ENCODE results near the gene ARHGEF37. TPM values are rescaled to one million over a fixed set of nuclear protein-coding genes. Genes with fewer than 3 reads are reported as not detected.
"Not testable (repeated sequence)": the region's sequence is repeated elsewhere in the genome, so short reads cannot be mapped to it uniquely, and the experiment has no call there.

ARHGEF37 gene
- total and polyA plus RNA-seq, 3 experiments from 2014 or later: 0.13 to 0.53 TPM; not detected in 1

- Histone ChIP-seq H3K27me3 (ENCODE audit: insufficient read depth, low read length, poor library complexity, severe bottlenecking) (peaks cover 10% of the 10 kb centered on the region), H3K27ac (ENCODE audit: low read depth, low read length) (no peak overlapping the region), H3K36me3 (ENCODE audit: insufficient read depth, low read length) (no peaks in the 10 kb centered on the region), H3K9me3 (ENCODE audit: low read length) (no peaks in the 10 kb centered on the region), H3K4me3 (ENCODE audit: low read length) (no peak overlapping the region), H3K4me1 (ENCODE audit: insufficient read depth, low read length) (peaks cover 5% of the 10 kb centered on the region)
- H3K4me1 Mint-ChIP-seq: peaks cover 4 to 13% (median 6%) of the 10 kb centered on the region in 3 donors
- no peak overlapping the region for H3K27ac Mint-ChIP-seq
- H3K27me3 Mint-ChIP-seq: peaks cover 21 to 26% of the 10 kb centered on the region in 2 donors
- no peak overlapping the region for H3K4me3 Mint-ChIP-seq
- H3K9me3 Mint-ChIP-seq: no peaks in the 10 kb centered on the region
- POLR2A ChIA-PET: no interaction called here
- no peaks in the 10 kb centered on the region for H3K36me3 Mint-ChIP-seq
- CTCF ChIA-PET: no interaction called here
- DNase-seq: no peak
These were observed 2.1 kb downstream of the ARHGEF37 start for GRCh38 chr5:149583394-149583793.

DNA sequence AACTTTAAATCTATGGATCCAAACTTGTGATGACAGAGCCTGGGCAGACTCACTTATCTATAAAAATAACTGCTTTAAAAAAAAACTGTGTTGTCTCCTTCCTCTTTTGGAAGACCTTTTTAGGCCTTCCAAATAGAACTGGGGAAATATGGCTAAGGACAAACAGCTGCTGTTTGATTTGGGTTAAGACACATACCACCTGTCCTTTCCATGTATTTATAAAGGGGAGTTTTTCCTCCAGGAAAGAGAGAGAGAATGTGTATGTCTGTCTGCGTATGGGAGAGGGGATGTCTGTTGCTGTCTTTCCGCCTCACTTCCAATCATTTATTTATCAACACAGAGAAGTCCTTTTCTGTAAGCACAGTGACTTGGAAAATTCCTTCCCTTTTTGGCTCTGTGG, 2.8 kb downstream of the ARHGEF37 start:
- Mint-ChIP-seq H3K36me3 (no peaks in the 10 kb centered on the region), H3K9me3 (no peaks in the 10 kb centered on the region), H3K4me3 (no peak overlapping the region), H3K27me3 (peaks cover 21 to 24% of the 10 kb centered on the region in 2 donors), H3K27ac (no peak overlapping the region), H3K4me1 (peaks cover 4 to 13% (median 6%) of the 10 kb centered on the region in 3 donors)
- H3K27ac ChIP-seq (ENCODE audit: low read depth, low read length): no peak overlapping the region
- H3K36me3 ChIP-seq (ENCODE audit: insufficient read depth, low read length): no peaks in the 10 kb centered on the region
- no peak for DNase-seq
- H3K9me3 ChIP-seq (ENCODE audit: low read length): no peaks in the 10 kb centered on the region
- H3K4me3 ChIP-seq (ENCODE audit: low read length): no peak overlapping the region
- peaks cover 5% of the 10 kb centered on the region for H3K4me1 ChIP-seq (ENCODE audit: insufficient read depth, low read length)
- H3K27me3 ChIP-seq (ENCODE audit: insufficient read depth, low read length, poor library complexity, severe bottlenecking): peaks cover 10% of the 10 kb centered on the region
- ChIA-PET POLR2A (no interaction called here), CTCF (no interaction called here)

GRCh38 chr5:149585910-149586309, 4.6 kb downstream of the ARHGEF37 start:
- H3K4me3 Mint-ChIP-seq: no peak overlapping the region
- Histone ChIP-seq H3K27ac (ENCODE audit: low read depth, low read length) (no peak overlapping the region), H3K27me3 (ENCODE audit: insufficient read depth, low read length, poor library complexity, severe bottlenecking) (peaks cover 8% of the 10 kb centered on the region), H3K4me3 (ENCODE audit: low read length) (no peak overlapping the region), H3K36me3 (ENCODE audit: insufficient read depth, low read length) (no peaks in the 10 kb centered on the region), H3K4me1 (ENCODE audit: insufficient read depth, low read length) (peaks cover 2% of the 10 kb centered on the region), H3K9me3 (ENCODE audit: low read length) (no peaks in the 10 kb centered on the region)
- no peak overlapping the region for H3K27ac Mint-ChIP-seq
- H3K27me3 Mint-ChIP-seq: peaks cover 8 to 16% of the 10 kb centered on the region in 2 donors
- ChIA-PET CTCF (no interaction called here), POLR2A (no interaction called here)
- no peaks in the 10 kb centered on the region for H3K36me3 Mint-ChIP-seq
- peaks cover 1 to 7% (median 2%) of the 10 kb centered on the region in 3 donors for H3K4me1 Mint-ChIP-seq
- no peak for DNase-seq
- H3K9me3 Mint-ChIP-seq: no peaks in the 10 kb centered on the region

- H3K27ac ChIP-seq (ENCODE audit: low read depth, low read length): no peak overlapping the region
- Mint-ChIP-seq H3K4me1 (peaks cover 0 to under 1% (median 0%) of the 10 kb centered on the region in 3 donors), H3K27me3 (peaks cover 5 to 12% of the 10 kb centered on the region in 2 donors), H3K9me3 (no peaks in the 10 kb centered on the region), H3K36me3 (no peaks in the 10 kb centered on the region), H3K27ac (no peak overlapping the region), H3K4me3 (no peak overlapping the region)
- no peaks in the 10 kb centered on the region for H3K9me3 ChIP-seq (ENCODE audit: low read length)
- H3K36me3 ChIP-seq (ENCODE audit: insufficient read depth, low read length): no peaks in the 10 kb centered on the region
- ChIA-PET POLR2A (no interaction called here), CTCF (interaction anchor here (2.8 kb wide), 1 partner anchor 50 kb away, joined by 7 read pairs; no protein-coding TSS in a partner anchor)
- no peaks in the 10 kb centered on the region for H3K4me1 ChIP-seq (ENCODE audit: insufficient read depth, low read length)
- peaks cover 4% of the 10 kb centered on the region for H3K27me3 ChIP-seq (ENCODE audit: insufficient read depth, low read length, poor library complexity, severe bottlenecking)
- no peak overlapping the region for H3K4me3 ChIP-seq (ENCODE audit: low read length)
- no peak for DNase-seq
These were observed 5.5 kb downstream of the ARHGEF37 start for GRCh38 chr5:149586708-149587318.

- POLR2A ChIA-PET: no interaction called here
- Histone ChIP-seq H3K27ac (ENCODE audit: low read depth, low read length) (no peak overlapping the region), H3K4me1 (ENCODE audit: insufficient read depth, low read length) (no peaks in the 10 kb centered on the region), H3K9me3 (ENCODE audit: low read length) (no peaks in the 10 kb centered on the region), H3K4me3 (ENCODE audit: low read length) (no peak overlapping the region), H3K36me3 (ENCODE audit: insufficient read depth, low read length) (no peaks in the 10 kb centered on the region), H3K27me3 (ENCODE audit: insufficient read depth, low read length, poor library complexity, severe bottlenecking) (no peaks in the 10 kb centered on the region)
- no peaks in the 10 kb centered on the region for H3K36me3 Mint-ChIP-seq
- H3K4me1 Mint-ChIP-seq: no peaks in the 10 kb centered on the region
- no peak for DNase-seq
- H3K4me3 Mint-ChIP-seq: no peak overlapping the region
- H3K27me3 Mint-ChIP-seq: peaks cover 0 to 11% of the 10 kb centered on the region in 2 donors
- CTCF ChIA-PET: interaction anchor here (2.8 kb wide), 1 partner anchor 48 kb away, joined by 7 read pairs; no protein-coding TSS in a partner anchor
- H3K27ac Mint-ChIP-seq: no peak overlapping the region
- no peaks in the 10 kb centered on the region for H3K9me3 Mint-ChIP-seq
These were observed 7.6 kb downstream of the ARHGEF37 start for GRCh38 chr5:149588936-149589335.

DNA sequence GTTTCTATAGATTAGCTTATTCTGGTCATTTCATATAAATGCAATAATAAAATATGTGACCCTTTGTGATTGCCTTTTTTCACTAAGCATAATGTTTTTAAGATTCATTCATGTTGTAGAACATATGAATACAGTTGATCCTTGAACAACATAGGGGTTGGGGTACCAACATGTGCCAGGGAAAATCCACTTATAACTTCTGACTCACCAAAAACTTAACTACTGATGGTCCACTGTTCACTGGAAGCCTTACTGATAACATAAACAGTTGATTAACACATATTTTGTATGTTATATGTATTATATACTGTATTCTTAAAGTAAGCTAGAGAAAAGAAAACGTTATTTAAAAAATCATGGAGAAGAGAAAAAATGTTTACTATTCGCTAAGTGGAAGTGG, 12.1 kb downstream of the ARHGEF37 start:
- ChIA-PET CTCF (no interaction called here), POLR2A (no interaction called here)
- no peaks in the 10 kb centered on the region for H3K9me3 ChIP-seq (ENCODE audit: low read length)
- H3K4me3 Mint-ChIP-seq: no peak overlapping the region
- H3K4me3 ChIP-seq (ENCODE audit: low read length): no peak overlapping the region
- no peaks in the 10 kb centered on the region for H3K4me1 Mint-ChIP-seq
- H3K9me3 Mint-ChIP-seq: no peaks in the 10 kb centered on the region
- no peaks in the 10 kb centered on the region for H3K4me1 ChIP-seq (ENCODE audit: insufficient read depth, low read length)
- DNase-seq: no peak
- no peak overlapping the region for H3K27ac Mint-ChIP-seq
- no peak overlapping the region for H3K27ac ChIP-seq (ENCODE audit: low read depth, low read length)
- peaks cover 0 to 1% (median 0%) of the 10 kb centered on the region in 3 donors for H3K36me3 Mint-ChIP-seq
- H3K27me3 Mint-ChIP-seq: peaks cover under 1 to 25% of the 10 kb centered on the region in 2 donors
- H3K36me3 ChIP-seq (ENCODE audit: insufficient read depth, low read length): no peaks in the 10 kb centered on the region
- no peaks in the 10 kb centered on the region for H3K27me3 ChIP-seq (ENCODE audit: insufficient read depth, low read length, poor library complexity, severe bottlenecking)

DNA sequence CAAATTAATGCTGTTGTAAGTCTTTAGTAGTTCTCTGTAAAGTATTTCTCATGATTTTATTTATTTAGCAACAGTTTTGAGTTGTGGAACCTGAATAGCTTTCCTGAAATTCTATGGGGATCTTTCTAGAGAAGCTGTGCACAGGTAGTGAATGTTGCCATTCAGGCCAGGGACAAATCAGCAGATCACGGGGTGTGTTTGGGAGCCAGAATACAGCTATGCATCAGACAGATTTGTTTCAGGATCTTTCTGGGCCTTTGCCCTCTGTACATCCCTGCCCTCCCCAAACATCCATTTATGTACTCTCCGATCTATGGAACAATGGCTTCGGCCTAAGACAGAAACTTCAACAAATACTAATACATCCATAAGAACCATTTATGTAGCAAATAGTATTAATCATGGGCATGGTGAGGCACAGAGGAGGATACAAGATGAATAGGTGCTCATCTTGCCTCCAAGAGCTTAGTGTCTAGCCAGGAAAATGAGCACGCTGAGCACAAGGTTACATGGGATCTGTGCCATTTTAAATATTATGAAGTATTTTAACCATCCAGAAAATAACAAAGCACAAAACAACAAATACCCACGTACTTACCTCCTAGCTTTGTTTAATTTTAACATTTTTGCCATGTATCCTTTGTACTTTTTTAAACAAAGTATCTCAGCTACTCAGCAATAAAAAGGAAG, 13.1 kb downstream of the ARHGEF37 start:
- H3K4me1 ChIP-seq (ENCODE audit: insufficient read depth, low read length): no peaks in the 10 kb centered on the region
- Mint-ChIP-seq H3K27me3 (peaks cover 1 to 25% of the 10 kb centered on the region in 2 donors), H3K9me3 (no peaks in the 10 kb centered on the region), H3K4me3 (no peak overlapping the region), H3K27ac (peak overlapping the region in 1 of 8 donors; percentile 9), H3K36me3 (peaks cover 0 to 2% (median 0%) of the 10 kb centered on the region in 3 donors), H3K4me1 (no peaks in the 10 kb centered on the region)
- no peak for DNase-seq
- H3K4me3 ChIP-seq (ENCODE audit: low read length): no peak overlapping the region
- no peaks in the 10 kb centered on the region for H3K36me3 ChIP-seq (ENCODE audit: insufficient read depth, low read length)
- H3K27ac ChIP-seq (ENCODE audit: low read depth, low read length): no peak overlapping the region
- H3K9me3 ChIP-seq (ENCODE audit: low read length): no peaks in the 10 kb centered on the region
- CTCF ChIA-PET: no interaction called here
- H3K27me3 ChIP-seq (ENCODE audit: insufficient read depth, low read length, poor library complexity, severe bottlenecking): no peaks in the 10 kb centered on the region
- POLR2A ChIA-PET: no interaction called here

- H3K4me3 Mint-ChIP-seq; H3K27ac Mint-ChIP-seq; DNase-seq; H3K36me3 ChIP-seq (ENCODE audit: insufficient read depth, low read length); POLR2A ChIA-PET; H3K27me3 ChIP-seq (ENCODE audit: insufficient read depth, low read length, poor library complexity, severe bottlenecking); H3K9me3 Mint-ChIP-seq; H3K4me3 ChIP-seq (ENCODE audit: low read length); H3K4me1 ChIP-seq (ENCODE audit: insufficient read depth, low read length); H3K4me1 Mint-ChIP-seq; H3K9me3 ChIP-seq (ENCODE audit: low read length); H3K36me3 Mint-ChIP-seq; H3K27ac ChIP-seq (ENCODE audit: low read depth, low read length); CTCF ChIA-PET: not testable (repeated sequence)
- H3K27me3 Mint-ChIP-seq: peaks cover 1 to 22% of the 10 kb centered on the region in 2 donors
These were observed 13.8 kb downstream of the ARHGEF37 start for GRCh38 chr5:149595105-149595504.
